Mammary epithelial cell (primary cell): ENCODE measurements around the gene CDH13.

ENCODE experiments used
- EZH2 ChIP-seq: IDR thresholded peaks from 2 replicates; pipeline ENCODE4 v1.6.1; 2012; ENCODE audit warnings: low read length, inconsistent platforms, borderline replicate concordance
- TF ChIP-seq, protein P1 (sequence below), 2 donors: IDR thresholded peaks in 1 of 2; conservative IDR thresholded peaks in 1 of 2; 2 replicates each; pipeline ENCODE4 v1.5.1; 2011 to 2012; ENCODE audit warnings: inconsistent platforms in 2 of 2, low read length in 2 of 2, mild to moderate bottlenecking in 2 of 2, control low read depth in 1 of 2, low read depth in 1 of 2; ENCODE audit not compliant: insufficient read depth in 1 of 2; ENCODE audit errors: extremely low read depth in 1 of 2

- TF ChIP-seq, protein P1, sequence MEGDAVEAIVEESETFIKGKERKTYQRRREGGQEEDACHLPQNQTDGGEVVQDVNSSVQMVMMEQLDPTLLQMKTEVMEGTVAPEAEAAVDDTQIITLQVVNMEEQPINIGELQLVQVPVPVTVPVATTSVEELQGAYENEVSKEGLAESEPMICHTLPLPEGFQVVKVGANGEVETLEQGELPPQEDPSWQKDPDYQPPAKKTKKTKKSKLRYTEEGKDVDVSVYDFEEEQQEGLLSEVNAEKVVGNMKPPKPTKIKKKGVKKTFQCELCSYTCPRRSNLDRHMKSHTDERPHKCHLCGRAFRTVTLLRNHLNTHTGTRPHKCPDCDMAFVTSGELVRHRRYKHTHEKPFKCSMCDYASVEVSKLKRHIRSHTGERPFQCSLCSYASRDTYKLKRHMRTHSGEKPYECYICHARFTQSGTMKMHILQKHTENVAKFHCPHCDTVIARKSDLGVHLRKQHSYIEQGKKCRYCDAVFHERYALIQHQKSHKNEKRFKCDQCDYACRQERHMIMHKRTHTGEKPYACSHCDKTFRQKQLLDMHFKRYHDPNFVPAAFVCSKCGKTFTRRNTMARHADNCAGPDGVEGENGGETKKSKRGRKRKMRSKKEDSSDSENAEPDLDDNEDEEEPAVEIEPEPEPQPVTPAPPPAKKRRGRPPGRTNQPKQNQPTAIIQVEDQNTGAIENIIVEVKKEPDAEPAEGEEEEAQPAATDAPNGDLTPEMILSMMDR (conservative IDR thresholded peaks at IDR 0.05 in 1 of 2, IDR thresholded peaks at IDR 0.05 in 1 of 2; ENCODE audit: extremely low read depth in 1 of 2, insufficient read depth in 1 of 2, low read depth in 1 of 2, low read length in 2 of 2), result no peak
- TF ChIP-seq EZH2, result no peak
These were observed 322.2 kb downstream of the CDH13 start for GRCh38 chr16:82949016-82949415.
